PC-9 (cell line): ENCODE results near the gene FGF9. TPM values are rescaled to one million over a fixed set of nuclear protein-coding genes. Genes with fewer than 3 reads are reported as not detected.

Source experiments
- BruUV-seq: library from RNA; stranded (reverse); fragments of 400-500 nt; replicated peaks from 2 replicates; lab custom pipeline; 2021; lab: Mats Ljungman, UMichigan
- CTCF ChIA-PET: fragments of 300-600 bp; sonication (Branson Sonifier 250); formaldehyde crosslinking; loops from one replicate; lab custom pipeline; 2022; ENCODE audit warnings: antibody characterized with exemption; lab: Charles Lee
- POLR2A ChIA-PET: fragments of 300-600 bp; sonication (Branson Sonifier 250); formaldehyde crosslinking; loops from one replicate; lab custom pipeline; 2022; ENCODE audit warnings: antibody characterized with exemption; ENCODE audit not compliant: unreplicated experiment; lab: Charles Lee
- DNase-seq, 2 experiments: peaks; one replicate each; pipeline versions ENCODE4 v3.0.0 to v3.0.0-alpha.2; 2015 to 2022; ENCODE audit warnings: mixed read lengths in 1 of 2
- H2AFZ ChIP-seq: fragments of 200-600 bp; sonication (generic); 2 replicates; pipeline ENCODE4 v1.8.1; 2017; ENCODE audit warnings: antibody characterized with exemption
- H3F3A ChIP-seq: fragments of 200-600 bp; sonication (generic); 2 replicates; pipeline ENCODE4 v1.8.1; 2017; ENCODE audit warnings: antibody characterized with exemption, mild to moderate bottlenecking, low read depth; ENCODE audit not compliant: insufficient read depth
- H3K27ac ChIP-seq: fragments of 200-600 bp; sonication (generic); 2 replicates; pipeline ENCODE4 v1.6.1; 2016; ENCODE audit warnings: mixed run types
- H3K27me3 ChIP-seq: fragments of 200-600 bp; sonication (generic); 2 replicates; pipeline ENCODE4 v1.6.1; 2016; ENCODE audit warnings: low read depth, mixed run types; ENCODE audit not compliant: insufficient read depth
- H3K36me3 ChIP-seq: fragments of 200-600 bp; sonication (generic); 2 replicates; pipeline ENCODE4 v1.6.1; 2016; ENCODE audit warnings: low read depth, mixed run types
- H3K4me1 ChIP-seq: fragments of 200-600 bp; sonication (generic); replicated peaks from 2 replicates; pipeline ENCODE4 v1.6.1; 2016; ENCODE audit warnings: mixed run types; ENCODE audit not compliant: insufficient read depth
- H3K4me2 ChIP-seq: fragments of 200-600 bp; sonication (generic); 2 replicates; pipeline ENCODE4 v1.6.1; 2017; ENCODE audit warnings: mixed run types
- H3K4me3 ChIP-seq: fragments of 200-600 bp; sonication (generic); 2 replicates; pipeline ENCODE4 v1.6.1; 2016; ENCODE audit warnings: mixed run types
- H3K79me2 ChIP-seq: fragments of 200-600 bp; sonication (generic); 2 replicates; pipeline ENCODE4 v1.6.1; 2017; ENCODE audit warnings: low read depth, mixed run types
- H3K9me2 ChIP-seq: fragments of 200-600 bp; sonication (generic); 2 replicates; pipeline ENCODE4 v1.8.1; 2017; ENCODE audit warnings: mild to moderate bottlenecking; ENCODE audit not compliant: insufficient read depth
- H3K9me3 ChIP-seq: fragments of 200-600 bp; sonication (generic); 2 replicates; pipeline ENCODE4 v1.8.1; 2016; ENCODE audit warnings: low read depth; ENCODE audit not compliant: insufficient read depth
- H4K20me1 ChIP-seq: fragments of 200-600 bp; sonication (generic); 2 replicates; pipeline ENCODE4 v1.8.1; 2017; ENCODE audit not compliant: insufficient read depth
- CTCF ChIP-seq: fragments of 200-600 bp; sonication (generic); conservative IDR thresholded peaks from 2 replicates; pipeline ENCODE4 v1.6.1; 2017; ENCODE audit warnings: mixed run types, antibody characterized with exemption, mild to moderate bottlenecking, moderate library complexity
- EZH2 ChIP-seq: fragments of 200-600 bp; sonication (generic); IDR thresholded peaks from 2 replicates; pipeline ENCODE4 v1.8.0; 2017; ENCODE audit warnings: antibody characterized with exemption, low read depth
- intact Hi-C: fragments of 100-400 bp; cut with micrococcal nuclease; formaldehyde crosslinking; loops from one replicate; pipeline ENCODE4 v1.10.0; 2022; ENCODE audit not compliant: unreplicated experiment
- total RNA-seq: library from RNA; stranded (reverse); gene quantifications from 2 replicates; pipeline ENCODE4 v1.2.3, GENCODE V29; 2021

The FGF9 gene
- total RNA-seq, 1 experiment from 2014 or later: not detected

GRCh38 chr13:21741396-21741979 lies 70.6 kb downstream of the FGF9 start:
- DNase-seq: no peak
- H3K4me1 ChIP-seq: no peaks in the 10 kb centered on the region
- no peak overlapping the region for H3K27ac ChIP-seq
- H3F3A ChIP-seq: no peaks in the 10 kb centered on the region
- no peak overlapping the region for H2AFZ ChIP-seq
- peaks cover 62% of the 10 kb centered on the region for H3K27me3 ChIP-seq
- no peaks in the 10 kb centered on the region for H3K79me2 ChIP-seq
- TF ChIP-seq CTCF: no peak
- TF ChIP-seq EZH2: no peak
- intact Hi-C loops: no loop called here
- H3K4me2 ChIP-seq: no peak overlapping the region
- H3K4me3 ChIP-seq: no peak overlapping the region
- H3K9me3 ChIP-seq: no peaks in the 10 kb centered on the region
- H4K20me1 ChIP-seq: no peaks in the 10 kb centered on the region
- ChIA-PET CTCF (no interaction called here), POLR2A (no interaction called here)
- no peaks in the 10 kb centered on the region; the same call in 1 of the 2 replicates for H3K9me2 ChIP-seq
- no TSS peak for BruUV-seq
- H3K36me3 ChIP-seq: no peaks in the 10 kb centered on the region

GRCh38 chr13:21742096-21742495 lies 71.2 kb downstream of the FGF9 start:
- Histone ChIP-seq H3K4me3 (no peak overlapping the region), H3F3A (no peaks in the 10 kb centered on the region), H3K9me3 (no peaks in the 10 kb centered on the region), H2AFZ (no peak overlapping the region), H3K4me2 (no peak overlapping the region), H3K9me2 (no peaks in the 10 kb centered on the region; the same call in 1 of the 2 replicates), H3K27me3 (peaks cover 56% of the 10 kb centered on the region), H3K79me2 (no peaks in the 10 kb centered on the region), H3K27ac (no peak overlapping the region), H3K4me1 (no peaks in the 10 kb centered on the region), H3K36me3 (no peaks in the 10 kb centered on the region), H4K20me1 (no peaks in the 10 kb centered on the region)
- ChIA-PET POLR2A (no interaction called here), CTCF (no interaction called here)
- intact Hi-C loops: no loop called here
- no TSS peak for BruUV-seq
- DNase-seq: no peak
- TF ChIP-seq EZH2: no peak
- no peak for TF ChIP-seq CTCF

GRCh38 chr13:21744149-21744548 lies 73.3 kb downstream of the FGF9 start:
- BruUV-seq: no TSS peak
- Histone ChIP-seq H3K4me1 (no peaks in the 10 kb centered on the region), H3K4me2 (no peak overlapping the region), H3K4me3 (no peak overlapping the region), H3K27me3 (peaks cover 37% of the 10 kb centered on the region), H4K20me1 (no peaks in the 10 kb centered on the region), H3K36me3 (no peaks in the 10 kb centered on the region), H3K9me2 (no peaks in the 10 kb centered on the region; the same call in 1 of the 2 replicates), H3K79me2 (no peaks in the 10 kb centered on the region), H2AFZ (no peak overlapping the region), H3F3A (no peaks in the 10 kb centered on the region), H3K9me3 (no peaks in the 10 kb centered on the region), H3K27ac (no peak overlapping the region)
- TF ChIP-seq CTCF (no peak), EZH2 (no peak)
- POLR2A ChIA-PET: no interaction called here
- no peak for DNase-seq
- CTCF ChIA-PET: no interaction called here
- intact Hi-C loops: no loop called here
